ENCODE data around the gene SH3TC1.

SH3TC1 gene

DNA sequence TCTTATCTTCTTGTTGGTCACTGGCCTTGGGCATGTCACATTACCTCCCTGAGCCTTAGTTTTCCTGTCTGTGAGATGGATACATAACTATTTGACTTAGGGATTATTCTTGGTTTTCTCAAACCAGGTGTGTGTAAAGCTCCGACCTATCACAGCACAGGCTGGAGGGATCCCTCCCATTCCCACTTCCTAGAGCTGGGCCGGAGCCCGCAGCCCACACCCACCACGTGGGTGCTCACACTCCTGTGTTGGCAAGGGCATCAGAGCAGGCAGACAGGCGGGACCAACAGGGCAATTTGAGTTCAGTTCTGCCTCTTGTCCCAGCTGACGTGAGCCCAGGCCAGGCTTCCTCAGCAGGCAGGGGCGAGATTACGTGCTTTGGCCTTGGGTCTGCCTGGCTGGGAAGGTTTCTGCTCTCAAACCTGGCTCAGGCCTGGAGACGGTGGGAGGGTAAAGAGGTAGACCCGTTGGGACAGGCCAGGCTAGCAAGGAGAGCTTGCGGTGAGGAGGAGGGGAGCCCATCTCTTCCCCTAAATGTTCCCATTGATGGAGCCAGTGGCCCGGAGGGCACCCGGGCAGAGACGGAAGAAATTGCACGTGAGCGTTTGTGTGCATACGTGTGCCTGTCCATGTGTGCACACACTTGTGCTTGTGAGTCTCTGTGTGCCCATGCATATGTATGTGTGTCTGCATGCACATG, 734 bp upstream of the SH3TC1 start:
- in situ Hi-C loops (cut with MboI; ENCODE audit: low sequenced_read_pairs) = no loop called here

DNA sequence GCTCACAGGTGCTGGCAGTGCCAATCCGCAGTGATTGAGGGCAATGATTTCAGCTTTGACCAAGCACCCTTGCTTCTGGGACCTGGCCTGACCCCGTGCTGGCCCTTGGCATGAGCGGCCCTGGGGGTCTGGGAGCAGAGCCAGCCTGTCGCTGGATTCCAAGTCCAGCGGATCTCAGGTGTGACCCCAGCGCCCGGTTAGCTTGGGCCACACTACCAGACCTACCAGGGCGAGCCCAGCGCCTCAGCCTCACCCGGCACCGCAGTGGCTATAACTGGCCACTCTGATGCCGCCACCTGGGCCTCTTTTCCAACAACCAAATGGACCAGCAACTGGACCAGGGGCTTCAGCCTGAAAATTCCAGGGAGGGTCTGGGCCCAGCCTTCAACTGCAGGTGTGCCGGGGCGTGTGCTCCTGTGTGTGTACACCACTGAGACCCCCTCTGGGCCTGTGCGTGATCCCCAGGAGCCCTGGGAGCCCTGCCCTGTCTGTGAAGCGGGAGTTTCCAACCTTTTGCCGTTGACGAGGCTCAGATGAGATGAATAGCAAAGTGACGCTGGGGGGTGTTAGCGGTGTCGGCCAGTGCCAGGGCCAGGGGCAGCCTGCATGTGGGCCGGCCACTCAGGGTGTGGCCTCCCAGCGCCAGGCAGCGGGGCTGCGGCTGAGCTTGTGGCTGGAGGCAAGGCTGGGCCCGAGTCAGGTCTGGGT, 658 bp downstream of the SH3TC1 start:
- in situ Hi-C loops (cut with MboI; ENCODE audit: low sequenced_read_pairs) = no loop called here

DNA sequence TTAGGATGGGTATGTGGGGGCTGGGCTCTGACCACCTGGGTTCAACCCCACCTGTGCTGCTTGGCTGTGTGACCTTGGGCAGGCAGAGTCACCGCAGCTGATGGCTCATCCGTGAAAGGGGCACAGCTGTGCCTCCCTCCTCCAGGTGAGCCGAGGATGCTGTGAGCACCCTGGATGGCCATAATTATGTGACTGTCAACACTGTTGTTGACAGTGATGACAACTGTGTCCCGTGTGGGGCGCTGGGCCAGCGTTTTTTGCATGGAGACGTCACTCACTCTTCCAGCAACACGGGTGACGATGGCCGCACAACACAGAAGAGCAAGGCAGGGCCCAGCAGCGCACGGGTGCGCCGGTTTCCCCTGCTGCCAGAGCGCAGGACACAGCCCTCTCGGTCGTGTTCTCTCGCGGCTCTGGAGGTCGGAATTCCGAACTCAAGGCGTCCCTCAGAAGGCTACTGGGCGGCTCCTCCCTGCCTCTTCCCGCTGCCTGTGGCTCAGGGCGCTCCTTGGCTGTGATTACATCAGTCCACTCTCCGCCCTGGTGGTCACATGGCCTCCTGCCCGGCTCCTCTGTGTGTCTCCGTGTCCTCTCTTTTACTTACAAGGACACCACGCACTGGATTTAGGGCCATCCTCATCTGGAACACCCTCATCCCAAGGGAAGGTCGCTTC, 1.3 kb downstream of the SH3TC1 start:
- in situ Hi-C loops (cut with MboI; ENCODE audit: low sequenced_read_pairs) = no loop called here

DNA sequence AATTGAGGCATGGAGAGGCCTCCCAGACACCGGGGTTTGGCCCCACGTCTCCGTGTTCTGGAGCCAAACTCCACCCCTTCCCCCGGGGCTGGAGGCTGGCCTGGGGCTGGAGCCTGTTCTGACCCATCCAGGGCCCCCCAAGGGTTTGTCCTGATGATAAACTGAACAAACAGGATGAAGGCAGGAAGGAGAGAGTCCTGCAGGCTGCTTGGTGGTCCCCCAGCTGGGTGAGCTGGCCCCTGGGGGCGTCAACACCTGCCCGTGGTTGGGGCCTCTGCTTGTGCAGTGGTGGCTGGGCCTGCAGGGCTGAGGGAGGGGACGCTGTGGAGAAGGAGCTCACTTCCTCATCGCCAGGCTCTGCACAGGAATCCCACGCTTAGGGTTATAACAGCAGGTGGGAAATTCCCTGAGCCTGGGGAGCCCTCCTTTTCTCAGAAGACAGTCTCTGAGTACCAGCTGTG, 2.3 kb downstream of the SH3TC1 start:
- in situ Hi-C loops (cut with MboI; ENCODE audit: low sequenced_read_pairs) = no loop called here

GRCh38 chr4:8202108-8203051, 3.3 kb downstream of the SH3TC1 start:
- in situ Hi-C loops (cut with MboI; ENCODE audit: low sequenced_read_pairs) = no loop called here

GRCh38 chr4:8203052-8203401, 3.9 kb downstream of the SH3TC1 start:
- in situ Hi-C loops (cut with MboI; ENCODE audit: low sequenced_read_pairs) = no loop called here

- in situ Hi-C loops (cut with MboI; ENCODE audit: low sequenced_read_pairs) = no loop called here
Observed at GRCh38 chr4:8203817-8204216, 4.7 kb downstream of the SH3TC1 start.

- in situ Hi-C loops (cut with MboI; ENCODE audit: low sequenced_read_pairs) = no loop called here
Observed at GRCh38 chr4:8204576-8205227, 5.6 kb downstream of the SH3TC1 start.

DNA sequence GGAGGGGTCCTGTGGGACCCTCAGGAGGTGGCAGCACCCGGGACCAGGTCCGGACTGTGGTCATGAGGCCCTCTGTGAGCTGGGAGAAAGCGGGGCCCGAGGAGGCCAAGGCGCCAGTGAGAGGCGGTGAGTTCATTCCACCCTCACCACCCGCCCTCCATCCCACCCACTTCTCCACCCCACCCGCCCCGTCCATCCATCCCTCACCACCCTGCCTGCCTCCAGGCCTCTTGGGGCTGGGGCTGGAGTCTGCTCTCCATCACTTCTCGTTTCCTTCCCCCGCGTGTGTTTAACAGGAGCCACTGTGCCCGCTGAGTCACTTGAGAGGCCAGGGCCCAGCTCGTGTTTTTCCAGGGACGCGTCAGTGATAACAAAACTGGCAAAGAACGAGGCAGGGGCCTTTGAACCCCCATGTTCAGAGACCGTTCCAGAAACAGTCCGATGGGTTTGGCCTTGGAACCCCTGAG, 6.2 kb downstream of the SH3TC1 start:
- in situ Hi-C loops (cut with MboI; ENCODE audit: low sequenced_read_pairs) = no loop called here

DNA sequence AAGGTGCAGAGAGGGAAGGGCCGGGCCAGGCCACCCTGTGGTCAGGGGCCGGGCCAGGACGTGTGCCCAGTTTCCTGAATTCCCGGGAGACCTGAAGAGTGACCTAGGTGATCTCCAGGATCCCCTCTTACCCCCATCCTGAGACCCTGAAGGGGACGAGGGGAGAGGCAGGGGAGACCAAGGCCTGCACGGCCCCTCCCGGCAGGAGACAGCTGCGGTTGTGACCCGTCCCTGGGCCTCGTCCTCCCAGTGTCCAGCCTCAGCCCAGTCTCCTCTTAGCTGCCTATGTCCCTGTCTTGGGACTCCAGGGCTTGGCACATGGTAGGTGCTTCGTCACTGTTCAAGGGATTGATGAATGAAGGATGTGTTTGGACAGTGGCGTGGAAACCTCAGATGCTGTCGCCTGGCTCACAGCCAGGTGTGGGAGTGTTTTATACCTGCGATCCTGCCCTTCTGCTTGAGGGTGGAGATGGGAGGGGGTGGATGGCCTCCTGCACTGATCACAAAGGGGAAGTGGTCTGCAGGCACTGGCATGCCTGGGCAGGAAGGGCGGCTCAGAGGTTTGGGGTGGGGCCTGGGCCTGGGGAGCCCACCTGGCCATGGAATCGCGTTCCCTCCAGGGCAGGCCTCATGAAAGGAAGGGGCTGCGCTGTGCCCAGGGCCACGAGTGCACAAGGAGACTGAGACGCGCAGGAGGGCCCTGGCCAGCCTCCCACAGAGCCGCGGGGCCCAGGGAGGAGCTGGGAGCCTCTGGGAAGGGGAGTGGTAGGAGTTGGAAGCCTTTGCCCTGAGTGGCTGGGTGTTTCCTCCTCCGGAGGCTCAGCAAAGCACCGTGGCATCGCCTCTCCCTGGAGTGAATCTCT, 6.9 kb downstream of the SH3TC1 start:
- in situ Hi-C loops (cut with MboI; ENCODE audit: low sequenced_read_pairs) = no loop called here

DNA sequence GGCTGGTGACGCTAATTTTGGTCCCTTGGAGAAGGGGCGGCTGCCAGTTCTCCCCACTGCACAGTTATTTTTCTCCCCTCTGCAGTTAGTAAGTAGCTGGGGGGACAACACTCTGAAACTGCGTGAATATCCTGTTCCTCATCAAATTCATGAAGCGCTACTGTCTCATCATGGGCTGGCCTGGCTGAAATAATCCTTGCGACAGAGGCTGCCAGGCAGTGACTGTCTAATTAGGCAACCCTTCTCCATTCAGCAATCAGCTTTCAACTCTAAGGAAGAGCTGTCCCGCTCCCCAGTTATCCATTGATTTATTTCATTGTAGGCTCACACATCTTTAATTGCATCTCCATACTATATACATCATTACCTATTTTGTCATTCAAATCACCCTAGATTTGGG, 8.2 kb downstream of the SH3TC1 start:
- in situ Hi-C loops (cut with MboI; ENCODE audit: low sequenced_read_pairs) = no loop called here

- in situ Hi-C loops (cut with MboI; ENCODE audit: low sequenced_read_pairs) = no loop called here
Observed at GRCh38 chr4:8208565-8208964, 9.5 kb downstream of the SH3TC1 start.

DNA sequence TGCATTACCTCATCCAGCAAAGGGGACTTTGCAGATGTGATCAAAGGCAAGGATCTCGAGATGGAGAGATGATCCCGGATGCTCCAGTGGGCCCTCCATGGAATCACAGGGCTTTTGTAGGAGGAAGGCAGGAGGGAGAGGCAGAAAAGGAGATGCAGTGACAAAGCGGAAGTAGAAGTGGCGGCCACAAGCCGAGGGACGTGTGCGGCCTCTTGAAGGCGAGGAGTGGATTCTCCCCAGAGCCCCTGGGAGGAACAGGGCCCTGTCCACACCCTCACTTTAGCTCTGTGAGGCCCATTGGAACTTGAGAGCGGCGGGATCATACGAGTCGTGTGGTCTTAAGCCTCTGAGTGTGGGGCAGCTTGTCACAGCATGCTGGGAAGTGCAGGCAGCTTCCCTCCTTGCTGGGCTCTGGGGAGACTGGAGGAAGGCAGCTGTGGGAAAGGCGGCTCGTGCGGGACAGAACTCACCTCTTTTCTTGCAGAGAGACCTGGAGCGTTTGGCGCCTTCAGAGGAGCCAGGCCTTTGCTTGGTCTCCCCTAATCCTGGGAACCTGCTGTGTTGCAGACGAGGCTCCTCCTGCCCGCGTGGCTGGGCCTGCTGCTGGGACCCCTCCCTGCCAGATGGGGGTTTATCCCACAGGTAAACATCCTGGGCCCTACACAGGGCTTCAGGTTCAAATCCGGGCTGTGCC, 10.2 kb downstream of the SH3TC1 start:
- in situ Hi-C loops (cut with MboI; ENCODE audit: low sequenced_read_pairs) = no loop called here

GRCh38 chr4:8210010-8210409, 10.9 kb downstream of the SH3TC1 start:
- in situ Hi-C loops (cut with MboI; ENCODE audit: low sequenced_read_pairs) = no loop called here

GRCh38 chr4:8210616-8211015, 11.5 kb downstream of the SH3TC1 start:
- in situ Hi-C loops (cut with MboI; ENCODE audit: low sequenced_read_pairs) = no loop called here

DNA sequence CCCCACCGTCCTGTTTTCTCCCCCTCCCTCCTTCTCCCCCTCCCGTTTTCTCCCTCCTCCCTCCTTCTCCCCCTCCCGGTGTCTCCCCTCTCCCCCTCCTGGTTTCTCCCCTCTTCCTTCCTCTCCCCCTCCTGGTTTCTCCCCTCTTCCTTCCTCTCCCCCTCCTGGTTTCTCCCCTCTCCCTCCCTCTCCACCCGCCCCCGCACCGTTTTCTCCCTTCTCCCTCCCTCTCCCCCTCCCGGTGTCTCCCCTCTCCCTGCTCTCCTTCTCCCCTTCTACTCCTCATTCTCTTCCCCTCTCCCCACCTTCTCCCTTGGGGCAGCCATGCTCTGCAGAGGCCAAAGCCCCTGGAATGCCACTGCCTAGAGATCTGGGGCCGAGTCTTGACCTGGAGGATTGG, 12.2 kb downstream of the SH3TC1 start:
- in situ Hi-C loops (cut with MboI; ENCODE audit: low sequenced_read_pairs) = no loop called here

DNA sequence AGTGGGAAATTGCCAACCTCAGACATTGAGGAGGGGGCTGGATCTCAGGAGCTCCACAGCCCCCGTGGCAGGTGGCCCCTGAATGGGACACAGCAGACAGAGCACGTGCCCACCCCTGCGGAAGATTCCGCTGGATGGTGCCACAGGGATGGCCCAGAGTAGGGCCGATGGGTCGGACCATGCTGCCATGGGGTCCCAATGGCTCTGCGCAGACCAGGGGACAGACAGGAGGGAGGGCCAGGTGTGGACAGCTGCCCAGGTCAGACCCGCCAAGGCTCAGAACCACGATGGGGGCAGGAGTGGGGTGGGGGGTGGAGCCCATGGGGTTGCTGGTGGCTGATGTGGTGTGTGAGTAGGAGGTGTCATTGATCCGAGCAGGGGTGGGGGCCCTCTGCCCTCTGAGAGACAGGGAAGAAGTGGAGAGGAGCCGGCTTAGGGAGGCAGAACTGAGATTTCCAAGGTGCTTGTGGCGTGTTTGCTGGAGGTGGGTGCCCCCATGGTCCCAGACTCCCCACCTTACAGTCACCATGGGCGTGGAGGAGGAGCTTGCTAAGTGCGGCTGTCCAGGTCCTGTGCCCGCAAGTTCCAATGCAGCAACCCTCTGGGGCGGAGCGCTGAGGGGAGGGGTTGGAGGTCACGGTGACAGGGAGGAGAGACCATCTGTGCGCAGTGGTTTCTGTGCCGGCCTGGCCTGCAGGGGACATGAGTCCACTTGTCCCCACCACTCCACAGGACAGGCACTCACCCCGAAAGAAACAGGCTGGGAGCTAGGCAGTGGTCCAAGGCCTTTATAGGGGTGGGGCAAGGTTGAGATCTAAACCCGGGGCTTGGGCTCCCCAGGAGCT, 12.9 kb downstream of the SH3TC1 start:
- in situ Hi-C loops (cut with MboI; ENCODE audit: low sequenced_read_pairs) = no loop called here

DNA sequence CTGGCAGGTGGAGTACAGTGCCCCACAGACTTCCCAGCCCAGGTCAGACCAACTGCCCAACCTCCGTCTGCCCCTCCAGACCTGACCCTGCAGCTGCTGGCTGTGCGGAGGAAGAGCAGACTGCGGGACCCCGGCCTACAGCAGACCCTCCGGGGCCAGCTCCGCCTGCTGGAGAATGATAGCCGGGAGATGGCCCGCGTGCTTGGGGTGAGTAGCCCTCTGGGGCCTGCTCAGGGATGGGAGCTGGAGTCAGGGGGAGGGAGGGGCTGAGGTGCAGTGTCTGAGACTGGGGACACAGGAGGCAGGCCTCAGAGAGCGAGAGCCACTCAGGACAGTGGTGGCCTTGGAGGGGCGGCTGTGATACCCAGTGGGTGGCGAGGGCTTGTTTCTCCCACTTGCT, 13.5 kb downstream of the SH3TC1 start:
- in situ Hi-C loops (cut with MboI; ENCODE audit: low sequenced_read_pairs) = no loop called here
